HEK293 (cell line): ENCODE results near the gene ANGEL2.
A peak's percentile ranks its signal among the peaks of the same experiment; 100 is the strongest.

Experiments
- CTCF ChIA-PET: fragments of 350-600 bp; formaldehyde crosslinking; extraction: SDS; loops from one replicate; lab custom pipeline; 2021; ENCODE audit warnings: antibody characterized with exemption; lab: Yijun Ruan, JAX
- POLR2A ChIA-PET: fragments of 300-600 bp; formaldehyde crosslinking; extraction: SDS; loops from one replicate; lab custom pipeline; 2020; ENCODE audit warnings: antibody characterized with exemption, inconsistent platforms; lab: Yijun Ruan, JAX
- H3K27ac ChIP-seq: fragments of 200-500 bp; sonication (Bioruptor generic); 2 replicates; pipeline ENCODE4 v1.5.1; 2014; ENCODE audit warnings: low read depth, low read length, control low read depth, inconsistent platforms; ENCODE audit errors: extremely low read depth
- H3K36me3 ChIP-seq, 2 experiments: fragments of 200-500 bp in 1 of 2; sonication (Bioruptor generic) in 1 of 2; 1 replicate in 1 of 2; 2 replicates in 1 of 2; pipeline ENCODE4 v1.5.1; 2014 to 2017; ENCODE audit warnings: inconsistent platforms in 2 of 2, low read length in 2 of 2; ENCODE audit not compliant: control insufficient read depth in 2 of 2, insufficient read depth in 1 of 2
- H3K4me1 ChIP-seq: fragments of 200-500 bp; sonication (Bioruptor generic); 2 replicates; pipeline ENCODE4 v1.5.1; 2014; ENCODE audit warnings: mild to moderate bottlenecking, low read length, inconsistent platforms; ENCODE audit not compliant: control insufficient read depth, insufficient read depth
- H3K4me3 ChIP-seq: 2 replicates; pipeline ENCODE4 v1.5.1; 2011; ENCODE audit warnings: low read depth, mild to moderate bottlenecking, control low read depth, low read length, moderate library complexity
- H3K9me3 ChIP-seq: fragments of 200-500 bp; sonication (Bioruptor generic); 2 replicates; pipeline ENCODE4 v1.5.1; 2014; ENCODE audit warnings: low read depth, low read length, inconsistent platforms; ENCODE audit not compliant: control insufficient read depth, insufficient read depth
- CTCF ChIP-seq: fragments of 450-650 bp; formaldehyde crosslinking; IDR thresholded peaks from 2 replicates; pipeline ENCODE4 v1.5.1; 2016; ENCODE audit warnings: missing biosample characterization, missing genetic modification characterization
- GLIS1 ChIP-seq: fragments of 450-650 bp; formaldehyde crosslinking; IDR thresholded peaks from 2 replicates; pipeline ENCODE4 v1.5.1; 2016; ENCODE audit warnings: missing biosample characterization, missing genetic modification characterization
- HOXA7 ChIP-seq: sonication (generic); formaldehyde crosslinking; IDR thresholded peaks from 2 replicates; pipeline ENCODE4 v1.8.1; 2022; ENCODE audit warnings: missing genetic modification reagents, borderline replicate concordance
- SCRT2 ChIP-seq: fragments of 450-650 bp; formaldehyde crosslinking; IDR thresholded peaks from 2 replicates; pipeline ENCODE4 v1.5.1; 2016; ENCODE audit warnings: missing biosample characterization, missing genetic modification characterization
- SP3 ChIP-seq: fragments of 450-650 bp; formaldehyde crosslinking; IDR thresholded peaks from 2 replicates; pipeline ENCODE4 v1.5.1; 2016; ENCODE audit warnings: missing biosample characterization, missing genetic modification characterization
- ZIC2 ChIP-seq: fragments of 450-650 bp; formaldehyde crosslinking; IDR thresholded peaks from 2 replicates; pipeline ENCODE4 v1.5.1; 2016; ENCODE audit warnings: missing biosample characterization, missing genetic modification characterization
- ZNF138 ChIP-seq: fragments of 450-650 bp; formaldehyde crosslinking; IDR thresholded peaks from 2 replicates; pipeline ENCODE4 v1.5.1; 2016; ENCODE audit warnings: missing biosample characterization, missing genetic modification characterization, borderline replicate concordance
- ZNF202 ChIP-seq: fragments of 450-650 bp; formaldehyde crosslinking; IDR thresholded peaks from 2 replicates; pipeline ENCODE4 v1.5.1; 2016; ENCODE audit warnings: missing biosample characterization, missing genetic modification characterization, borderline replicate concordance
- ZNF274 ChIP-seq, 2 experiments: fragments of 200-500 bp in 1 of 2; fragments of 450-650 bp in 1 of 2; sonication (Bioruptor generic) in 1 of 2; formaldehyde crosslinking in 1 of 2; IDR thresholded peaks; 2 replicates each; pipeline versions ENCODE4 v1.5.1 to v1.6.1; 2014 to 2016; ENCODE audit warnings: borderline replicate concordance in 1 of 2, inconsistent platforms in 1 of 2, low read length in 1 of 2, missing biosample characterization in 1 of 2, missing genetic modification characterization in 1 of 2
- ZNF404 ChIP-seq: fragments of 450-650 bp; formaldehyde crosslinking; IDR thresholded peaks from 2 replicates; pipeline ENCODE4 v1.5.1; 2017; ENCODE audit warnings: missing biosample characterization, missing genetic modification characterization
- ZNF449 ChIP-seq: fragments of 450-650 bp; formaldehyde crosslinking; IDR thresholded peaks from 2 replicates; pipeline ENCODE4 v1.5.1; 2017; ENCODE audit warnings: missing biosample characterization, mild to moderate bottlenecking, missing genetic modification characterization, moderate library complexity
- ZNF544 ChIP-seq: fragments of 450-650 bp; formaldehyde crosslinking; IDR thresholded peaks from 2 replicates; pipeline ENCODE4 v1.5.0; 2017; ENCODE audit warnings: missing biosample characterization, missing genetic modification characterization
- ZNF561 ChIP-seq: fragments of 450-650 bp; IDR thresholded peaks from 2 replicates; pipeline ENCODE4 v1.5.1; 2018; ENCODE audit warnings: missing biosample characterization, missing genetic modification characterization, borderline replicate concordance
- ZNF571 ChIP-seq: fragments of 450-650 bp; formaldehyde crosslinking; IDR thresholded peaks from 2 replicates; pipeline ENCODE4 v1.5.0; 2017; ENCODE audit warnings: missing biosample characterization, missing genetic modification characterization
- ZNF701 ChIP-seq: fragments of 450-650 bp; formaldehyde crosslinking; IDR thresholded peaks from 2 replicates; pipeline ENCODE4 v1.5.1; 2016; ENCODE audit warnings: missing biosample characterization, missing genetic modification characterization
- ZNF707 ChIP-seq: fragments of 450-650 bp; formaldehyde crosslinking; IDR thresholded peaks from 2 replicates; pipeline ENCODE4 v1.5.1; 2016; ENCODE audit warnings: missing biosample characterization, missing genetic modification characterization
- ZNF777 ChIP-seq: fragments of 450-650 bp; formaldehyde crosslinking; IDR thresholded peaks from 2 replicates; pipeline ENCODE4 v1.5.1; 2017; ENCODE audit warnings: missing biosample characterization, missing genetic modification characterization, borderline replicate concordance
- ZNF785 ChIP-seq: fragments of 450-650 bp; formaldehyde crosslinking; IDR thresholded peaks from 2 replicates; pipeline ENCODE4 v1.5.1; 2016; ENCODE audit warnings: missing biosample characterization, missing genetic modification characterization
- ZNF791 ChIP-seq: fragments of 450-650 bp; formaldehyde crosslinking; IDR thresholded peaks from 2 replicates; pipeline ENCODE4 v1.5.1; 2016; ENCODE audit warnings: missing biosample characterization, missing genetic modification characterization
- ZNF792 ChIP-seq: fragments of 450-650 bp; formaldehyde crosslinking; IDR thresholded peaks from 2 replicates; pipeline ENCODE4 v1.5.1; 2016; ENCODE audit warnings: missing biosample characterization, missing genetic modification characterization
- ZNF837 ChIP-seq: fragments of 450-650 bp; formaldehyde crosslinking; IDR thresholded peaks from 2 replicates; pipeline ENCODE4 v1.5.1; 2016; ENCODE audit warnings: missing biosample characterization, missing genetic modification characterization
- TF ChIP-seq, protein P1 (sequence below): fragments of 450-650 bp; formaldehyde crosslinking; IDR thresholded peaks from 2 replicates; pipeline ENCODE4 v1.5.1; 2016; ENCODE audit warnings: missing biosample characterization, missing genetic modification characterization
- TF ChIP-seq, protein P2 (sequence below): fragments of 450-650 bp; formaldehyde crosslinking; IDR thresholded peaks from 2 replicates; pipeline ENCODE4 v1.5.1; 2016; ENCODE audit warnings: missing biosample characterization, missing genetic modification characterization, low read depth

The ANGEL2 gene

DNA sequence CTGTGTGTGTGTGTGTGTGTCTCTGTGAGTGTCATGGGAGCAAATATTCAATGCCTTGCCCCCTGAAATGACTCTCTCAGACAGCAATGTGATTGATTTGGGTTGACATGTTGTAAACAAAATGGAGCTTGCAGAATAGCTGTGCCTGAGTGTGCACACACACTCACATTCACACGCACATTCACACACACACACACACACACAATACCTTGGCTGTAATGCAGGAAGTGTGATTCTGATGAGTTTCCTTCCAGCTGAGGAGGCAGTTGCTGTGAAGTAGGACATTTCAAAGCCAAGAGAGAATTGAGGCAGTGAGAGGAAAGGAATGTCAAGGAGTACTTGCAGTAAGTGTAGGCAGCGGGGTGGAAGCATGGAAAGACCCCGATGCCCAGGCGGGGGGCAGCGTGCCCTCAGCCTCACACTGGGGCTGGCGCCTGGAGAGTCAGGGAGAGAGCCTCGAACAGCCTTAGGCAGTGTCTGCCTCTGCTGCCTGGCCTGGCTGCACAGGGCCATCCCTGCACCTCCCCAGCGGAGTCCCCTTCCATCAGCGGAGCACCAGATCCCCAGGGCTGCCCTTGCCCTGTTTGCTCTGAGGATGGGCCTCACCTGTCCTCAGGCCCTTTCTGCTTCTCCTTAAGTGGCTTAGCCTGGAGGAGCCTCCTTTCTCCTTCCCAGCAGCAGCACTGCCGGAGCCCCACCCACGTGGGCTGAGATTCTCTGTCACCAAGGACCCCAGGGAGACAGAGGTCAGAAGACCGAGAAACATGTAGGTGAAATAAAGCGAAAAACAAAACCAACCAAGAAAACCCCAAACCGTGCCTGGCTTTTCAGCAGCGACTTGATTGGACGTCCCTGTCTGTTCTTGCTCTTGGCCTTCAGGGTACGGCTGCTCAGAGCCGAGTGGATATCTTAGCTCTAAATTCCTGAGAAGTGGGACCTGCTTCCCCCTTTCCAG, 56.1 kb downstream of the ANGEL2 start (continued):
- no peak for TF ChIP-seq CTCF
- no peak for TF ChIP-seq ZNF777
- TF ChIP-seq ZNF274 (IDR thresholded peaks at IDR 0.05; ENCODE audit: low read length), result no peak
- no peak for TF ChIP-seq ZNF274 (tag by site-specific recombination; IDR thresholded peaks at IDR 0.05; ENCODE audit: borderline replicate concordance)
- no peak for TF ChIP-seq SCRT2 (tag by site-specific recombination)
- TF ChIP-seq, protein P1, sequence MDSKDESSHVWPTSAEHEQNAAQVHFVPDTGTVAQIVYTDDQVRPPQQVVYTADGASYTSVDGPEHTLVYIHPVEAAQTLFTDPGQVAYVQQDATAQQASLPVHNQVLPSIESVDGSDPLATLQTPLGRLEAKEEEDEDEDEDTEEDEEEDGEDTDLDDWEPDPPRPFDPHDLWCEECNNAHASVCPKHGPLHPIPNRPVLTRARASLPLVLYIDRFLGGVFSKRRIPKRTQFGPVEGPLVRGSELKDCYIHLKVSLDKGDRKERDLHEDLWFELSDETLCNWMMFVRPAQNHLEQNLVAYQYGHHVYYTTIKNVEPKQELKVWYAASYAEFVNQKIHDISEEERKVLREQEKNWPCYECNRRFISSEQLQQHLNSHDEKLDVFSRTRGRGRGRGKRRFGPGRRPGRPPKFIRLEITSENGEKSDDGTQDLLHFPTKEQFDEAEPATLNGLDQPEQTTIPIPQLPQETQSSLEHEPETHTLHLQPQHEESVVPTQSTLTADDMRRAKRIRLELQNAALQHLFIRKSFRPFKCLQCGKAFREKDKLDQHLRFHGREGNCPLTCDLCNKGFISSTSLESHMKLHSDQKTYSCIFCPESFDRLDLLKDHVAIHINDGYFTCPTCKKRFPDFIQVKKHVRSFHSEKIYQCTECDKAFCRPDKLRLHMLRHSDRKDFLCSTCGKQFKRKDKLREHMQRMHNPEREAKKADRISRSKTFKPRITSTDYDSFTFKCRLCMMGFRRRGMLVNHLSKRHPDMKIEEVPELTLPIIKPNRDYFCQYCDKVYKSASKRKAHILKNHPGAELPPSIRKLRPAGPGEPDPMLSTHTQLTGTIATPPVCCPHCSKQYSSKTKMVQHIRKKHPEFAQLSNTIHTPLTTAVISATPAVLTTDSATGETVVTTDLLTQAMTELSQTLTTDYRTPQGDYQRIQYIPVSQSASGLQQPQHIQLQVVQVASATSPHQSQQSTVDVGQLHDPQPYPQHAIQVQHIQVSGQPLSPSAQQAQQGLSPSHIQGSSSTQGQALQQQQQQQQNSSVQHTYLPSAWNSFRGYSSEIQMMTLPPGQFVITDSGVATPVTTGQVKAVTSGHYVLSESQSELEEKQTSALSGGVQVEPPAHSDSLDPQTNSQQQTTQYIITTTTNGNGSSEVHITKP (tag by site-specific recombination), result no peak
- TF ChIP-seq ZNF404 (tag by site-specific recombination), result no peak
- TF ChIP-seq ZNF792 (tag by site-specific recombination), result no peak
- TF ChIP-seq ZNF561, result no peak
- no peak for TF ChIP-seq ZNF449 (tag by site-specific recombination)
- TF ChIP-seq ZNF138 (tag by site-specific recombination), result no peak
- TF ChIP-seq, all 188 proteins: peak for 0

DNA sequence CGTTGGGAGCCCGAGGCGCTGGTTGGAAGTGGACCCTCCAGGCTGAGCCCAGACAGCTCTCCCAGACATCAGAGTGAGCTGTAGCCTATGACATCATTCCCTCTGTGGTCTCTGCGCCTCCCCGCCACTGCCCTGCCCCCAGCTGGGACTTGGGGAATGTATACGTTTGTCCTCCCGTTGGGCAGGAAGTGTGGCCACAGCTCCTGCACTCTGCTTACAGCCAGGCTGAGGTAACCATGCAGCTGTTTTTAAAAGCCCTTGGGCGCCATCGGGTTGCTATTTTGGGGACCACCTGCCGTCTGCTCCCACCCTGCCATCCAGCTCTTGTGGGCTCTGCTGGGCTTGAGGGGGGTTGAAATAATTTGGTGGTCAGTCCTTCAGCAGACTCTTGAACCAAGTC, 57.5 kb downstream of the ANGEL2 start:
- CTCF ChIA-PET, result interaction anchor here (0.7 to 1.5 kb wide), 4 partner anchors 10 to 203 kb away, joined by 3 to 8 read pairs (median 6); no protein-coding TSS in a partner anchor
- POLR2A ChIA-PET, result interaction anchor here (0.9 to 1.2 kb wide), 3 partner anchors 13 to 350 kb away, joined by 3 to 5 read pairs (median 4); partner anchors contain the start of genes ATF3 and FLVCR1
- H3K9me3 ChIP-seq, result no peaks in the 10 kb centered on the region
- TF ChIP-seq, protein P2, sequence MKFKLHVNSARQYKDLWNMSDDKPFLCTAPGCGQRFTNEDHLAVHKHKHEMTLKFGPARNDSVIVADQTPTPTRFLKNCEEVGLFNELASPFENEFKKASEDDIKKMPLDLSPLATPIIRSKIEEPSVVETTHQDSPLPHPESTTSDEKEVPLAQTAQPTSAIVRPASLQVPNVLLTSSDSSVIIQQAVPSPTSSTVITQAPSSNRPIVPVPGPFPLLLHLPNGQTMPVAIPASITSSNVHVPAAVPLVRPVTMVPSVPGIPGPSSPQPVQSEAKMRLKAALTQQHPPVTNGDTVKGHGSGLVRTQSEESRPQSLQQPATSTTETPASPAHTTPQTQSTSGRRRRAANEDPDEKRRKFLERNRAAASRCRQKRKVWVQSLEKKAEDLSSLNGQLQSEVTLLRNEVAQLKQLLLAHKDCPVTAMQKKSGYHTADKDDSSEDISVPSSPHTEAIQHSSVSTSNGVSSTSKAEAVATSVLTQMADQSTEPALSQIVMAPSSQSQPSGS (tag by site-specific recombination), result peak; percentile 55; the same call in 1 of the 2 replicates
- TF ChIP-seq ZNF837 (tag by site-specific recombination) (no peak), SP3 (tag by site-specific recombination) (no peak), ZNF707 (no peak), ZNF571 (no peak), ZNF202 (tag by site-specific recombination) (no peak), ZNF785 (tag by site-specific recombination) (no peak), ZNF701 (tag by site-specific recombination) (no peak), ZIC2 (peak; percentile 71), GLIS1 (0 out of 2 replicates have a peak, but pooled peaks have one; percentile 40), HOXA7 (no peak), ZNF544 (tag by site-specific recombination) (no peak), ZNF791 (tag by site-specific recombination) (no peak)
- H3K4me1 ChIP-seq, result no peaks in the 10 kb centered on the region
- H3K27ac ChIP-seq, result no peak overlapping the region
- H3K4me3 ChIP-seq, result no peak overlapping the region
- H3K36me3 ChIP-seq, result peaks cover 0 to 3% of the 10 kb centered on the region in 2 experiments; a peak in 2 of 3 replicates
